NCI-H345 treated with DMSO at 0.1 percent for 48 hours (cell line): ENCODE measurements around the gene FAM110A.

Experiments
- DNase-seq: peaks from one replicate; lab custom pipeline; 2025; ENCODE audit not compliant: unreplicated experiment; lab: John Stamatoyannopoulos, UW

The FAM110A gene

GRCh38 chr20:870758-871157 is 37.2 kb downstream of the FAM110A start:
- no peak for DNase-seq

- DNase-seq, result no peak
Observed at GRCh38 chr20:871436-871835, 37.9 kb downstream of the FAM110A start.

- DNase-seq, result no peak
Observed at GRCh38 chr20:871948-872347, 38.4 kb downstream of the FAM110A start.

- DNase-seq, result no peak
Observed at GRCh38 chr20:872855-873520, 39.5 kb downstream of the FAM110A start.

GRCh38 chr20:873875-874607 is 40.5 kb downstream of the FAM110A start:
- no peak for DNase-seq

- DNase-seq, result no peak
Observed at GRCh38 chr20:875115-875514, 41.6 kb downstream of the FAM110A start.

- DNase-seq, result no peak
Observed at GRCh38 chr20:877814-878213, 44.3 kb downstream of the FAM110A start.

- DNase-seq, result no peak
Observed at GRCh38 chr20:878511-879307, 45.2 kb downstream of the FAM110A start.

- no peak for DNase-seq
Observed at GRCh38 chr20:879626-880025, 46.1 kb downstream of the FAM110A start.

GRCh38 chr20:881051-881782 is 47.7 kb downstream of the FAM110A start:
- no peak for DNase-seq

GRCh38 chr20:881783-882144 is 48.2 kb downstream of the FAM110A start:
- DNase-seq, result no peak

GRCh38 chr20:884983-885952 is 51.8 kb downstream of the FAM110A start:
- DNase-seq, result no peak

GRCh38 chr20:887137-887536 is 53.6 kb downstream of the FAM110A start:
- no peak for DNase-seq

GRCh38 chr20:888057-888456 is 54.5 kb downstream of the FAM110A start:
- DNase-seq, result no peak

GRCh38 chr20:889106-889505 is 55.6 kb downstream of the FAM110A start:
- DNase-seq, result no peak

- DNase-seq, result no peak
Observed at GRCh38 chr20:889932-890463, 56.5 kb downstream of the FAM110A start.

GRCh38 chr20:890666-891057 is 57.1 kb downstream of the FAM110A start:
- no peak for DNase-seq

GRCh38 chr20:891058-891705 is 57.7 kb downstream of the FAM110A start:
- no peak for DNase-seq

GRCh38 chr20:891706-892080 is 58.2 kb downstream of the FAM110A start:
- DNase-seq, result no peak
